CD14-positive monocyte (primary cell): Measurements from ENCODE around the gene CELF1. TPM values are rescaled to one million over a fixed set of nuclear protein-coding genes. Genes with fewer than 3 reads are reported as not detected.

Experiments used
- DNase-seq, 3 donors: peaks; one replicate each; pipeline ENCODE4 v3.0.0-alpha.2; 2011 to 2022
- H2AFZ ChIP-seq: 2 replicates; pipeline ENCODE4 v1.6.0; 2012; ENCODE audit warnings: mild to moderate bottlenecking, low read depth, low read length, inconsistent platforms; ENCODE audit not compliant: insufficient read depth, poor library complexity, severe bottlenecking
- H3K27ac ChIP-seq, 2 donors: 1 replicate in 1 of 2; 2 replicates in 1 of 2; pipeline ENCODE4 v1.5.1; 2012 to 2013; ENCODE audit warnings: low read length in 2 of 2, control low read depth in 1 of 2, inconsistent platforms in 1 of 2, low read depth in 1 of 2, mild to moderate bottlenecking in 1 of 2
- H3K27me3 ChIP-seq, 2 donors: one replicate each; pipeline versions ENCODE4 v1.6.0 to v1.6.1; 2011 to 2013; ENCODE audit warnings: low read length in 2 of 2; ENCODE audit not compliant: control insufficient read depth in 2 of 2, insufficient read depth in 2 of 2
- H3K36me3 ChIP-seq, 2 donors: replicated peaks in 1 of 2; 1 replicate in 1 of 2; 2 replicates in 1 of 2; pipeline versions ENCODE4 v1.5.1 to v1.6.1; 2012 to 2013; ENCODE audit warnings: low read length in 2 of 2, control low read depth in 1 of 2, inconsistent platforms in 1 of 2, mild to moderate bottlenecking in 1 of 2; ENCODE audit not compliant: insufficient read depth in 2 of 2, control insufficient read depth in 1 of 2
- H3K4me1 ChIP-seq, 2 donors: 1 replicate in 1 of 2; 2 replicates in 1 of 2; pipeline versions ENCODE4 v1.5.1 to v1.6.1; 2012 to 2013; ENCODE audit warnings: low read length in 2 of 2, control low read depth in 1 of 2, inconsistent platforms in 1 of 2, mild to moderate bottlenecking in 1 of 2, moderate library complexity in 1 of 2; ENCODE audit not compliant: insufficient read depth in 2 of 2, control insufficient read depth in 1 of 2
- H3K4me2 ChIP-seq: replicated peaks from 2 replicates; pipeline ENCODE3; 2012; ENCODE audit warnings: low read length, moderate library complexity, mild to moderate bottlenecking; ENCODE audit not compliant: poor library complexity, severe bottlenecking; ENCODE audit errors: extremely low read depth
- H3K4me3 ChIP-seq, 3 experiments: fragments of 200-600 bp in 1 of 3; sonication (generic) in 1 of 3; replicated peaks in 1 of 3; 1 replicate in 2 of 3; 2 replicates in 1 of 3; pipeline ENCODE4 v1.5.1; 2011 to 2013; ENCODE audit warnings: low read length in 3 of 3, mild to moderate bottlenecking in 3 of 3, control low read depth in 2 of 3, low read depth in 2 of 3, inconsistent platforms in 1 of 3, moderate library complexity in 1 of 3
- H3K79me2 ChIP-seq: 2 replicates; pipeline ENCODE4 v1.6.0; 2012; ENCODE audit warnings: mild to moderate bottlenecking, control low read depth, inconsistent platforms, low read length, moderate library complexity; ENCODE audit not compliant: insufficient read depth
- H3K9ac ChIP-seq: 2 replicates; pipeline ENCODE4 v1.6.0; 2017; ENCODE audit warnings: low read length, mild to moderate bottlenecking; ENCODE audit not compliant: insufficient read depth, poor library complexity, severe bottlenecking
- H3K9me3 ChIP-seq, 2 donors: replicated peaks in 1 of 2; 1 replicate in 1 of 2; 2 replicates in 1 of 2; pipeline versions ENCODE4 v1.5.1 to v1.6.1; 2012 to 2013; ENCODE audit warnings: low read length in 2 of 2, control low read depth in 1 of 2; ENCODE audit not compliant: control insufficient read depth in 1 of 2, insufficient read depth in 1 of 2
- H4K20me1 ChIP-seq: 2 replicates; pipeline ENCODE4 v1.6.0; 2012; ENCODE audit warnings: mild to moderate bottlenecking, low read length, control low read depth, moderate library complexity; ENCODE audit not compliant: insufficient read depth
- H3K27ac Mint-ChIP-seq, 7 donors: one replicate each; pipeline ENCODE4 v1.8.0; 2020; ENCODE audit warnings: mild to moderate bottlenecking in 7 of 7, mixed read lengths in 7 of 7, moderate library complexity in 6 of 7, inconsistent platforms in 2 of 7
- H3K27me3 Mint-ChIP-seq, 3 donors: one replicate each; pipeline ENCODE4 v1.8.0; 2021 to 2022; ENCODE audit warnings: low read depth in 3 of 3, mild to moderate bottlenecking in 3 of 3, mixed read lengths in 3 of 3, moderate library complexity in 3 of 3, inconsistent platforms in 1 of 3
- H3K36me3 Mint-ChIP-seq, 2 donors: one replicate each; pipeline ENCODE4 v1.8.0; 2020; ENCODE audit warnings: mixed read lengths in 2 of 2, inconsistent platforms in 1 of 2, mild to moderate bottlenecking in 1 of 2
- H3K4me1 Mint-ChIP-seq: one replicate; pipeline ENCODE4 v1.8.0; 2020; ENCODE audit warnings: mild to moderate bottlenecking, mixed read lengths
- H3K4me3 Mint-ChIP-seq, 2 donors: one replicate each; pipeline ENCODE4 v1.8.0; 2020; ENCODE audit warnings: mild to moderate bottlenecking in 2 of 2, mixed read lengths in 2 of 2, moderate library complexity in 1 of 2
- H3K9me3 Mint-ChIP-seq, 7 donors: one replicate each; pipeline ENCODE4 v1.8.0; 2020 to 2022; ENCODE audit warnings: mixed read lengths in 7 of 7, mild to moderate bottlenecking in 6 of 7, moderate library complexity in 6 of 7, inconsistent platforms in 2 of 7
- CTCF ChIP-seq: fragments of 200-600 bp; IDR thresholded peaks from one replicate; pipeline ENCODE4 v1.8.0; 2022; ENCODE audit warnings: antibody characterized with exemption, mild to moderate bottlenecking
- WGBS: methylation state at CpG from one replicate; pipeline ENCODE4 v1.1.5; 2013; ENCODE audit warnings: missing lambda C conversion rate; ENCODE audit not compliant: insufficient coverage; 5-methylcytosine and 5-hydroxymethylcytosine counted together
- intact Hi-C, 2 donors: fragments of 100-400 bp; cut with micrococcal nuclease; formaldehyde crosslinking; loops; one replicate each; pipeline versions ENCODE4 v1.15.0 to v1.15.1; 2023
- polyA plus RNA-seq, 3 donors: library from polyadenylated mRNA; depleted of rRNA in 1 of 3; unstranded in 2 of 3; stranded (reverse) in 1 of 3; fragments of 300-500 nt in 2 of 3; fragments of >200 nt in 1 of 3; fragmentation: Illumina TruSeq in 2 of 3; gene quantifications; 1 replicate in 2 of 3; 2 replicates in 1 of 3; pipeline ENCODE4 v1.2.3, GENCODE V29; 2012 to 2021

CELF1 gene
- polyA plus RNA-seq, 3 donors = 27.2 to 117 (median 39.9) TPM

GRCh38 chr11:47442514-47442913, 110.4 kb downstream of the CELF1 start:
- Mint-ChIP-seq H3K36me3 (no peaks in the 10 kb centered on the region), H3K4me1 (no peaks in the 10 kb centered on the region), H3K4me3 (no peak overlapping the region), H3K27ac (no peak overlapping the region), H3K9me3 (no peaks in the 10 kb centered on the region), H3K27me3 (peaks cover 0 to 3% (median 0%) of the 10 kb centered on the region in 3 donors)
- Histone ChIP-seq H2AFZ (no peak overlapping the region), H3K9me3 (no peaks in the 10 kb centered on the region), H3K27ac (no peak overlapping the region), H3K4me1 (no peaks in the 10 kb centered on the region), H3K27me3 (no peaks in the 10 kb centered on the region), H3K4me2 (no peak overlapping the region), H3K9ac (no peak overlapping the region), H4K20me1 (no peaks in the 10 kb centered on the region), H3K4me3 (no peak overlapping the region), H3K36me3 (no peaks in the 10 kb centered on the region), H3K79me2 (no peaks in the 10 kb centered on the region)
- TF ChIP-seq CTCF = no peak
- DNase-seq = no peak
- WGBS = 96% methylated on average over 6 of the region's 8 CpGs
- intact Hi-C loops = no loop called here

GRCh38 chr11:47441421-47441820, 111.5 kb downstream of the CELF1 start:
- H3K9ac ChIP-seq = no peak overlapping the region
- no peaks in the 10 kb centered on the region for H3K9me3 Mint-ChIP-seq
- H3K4me2 ChIP-seq = no peak overlapping the region
- TF ChIP-seq CTCF = no peak
- no peak overlapping the region for H3K27ac Mint-ChIP-seq
- no peaks in the 10 kb centered on the region for H3K79me2 ChIP-seq
- DNase-seq = no peak
- no peaks in the 10 kb centered on the region for H3K9me3 ChIP-seq
- no peak overlapping the region for H3K4me3 Mint-ChIP-seq
- no peaks in the 10 kb centered on the region for H3K4me1 ChIP-seq
- H2AFZ ChIP-seq = no peak overlapping the region
- 97% methylated on average over 11 of the region's 12 CpGs for WGBS
- H3K4me1 Mint-ChIP-seq = no peaks in the 10 kb centered on the region
- intact Hi-C loops = no loop called here
- no peak overlapping the region for H3K4me3 ChIP-seq
- no peaks in the 10 kb centered on the region for H4K20me1 ChIP-seq
- no peak overlapping the region for H3K27ac ChIP-seq
- H3K27me3 ChIP-seq = no peaks in the 10 kb centered on the region
- H3K36me3 ChIP-seq = no peaks in the 10 kb centered on the region
- peaks cover 0 to 3% (median 0%) of the 10 kb centered on the region in 3 donors for H3K27me3 Mint-ChIP-seq
- no peaks in the 10 kb centered on the region for H3K36me3 Mint-ChIP-seq
